DOHH2 (cell line): ENCODE data around the gene CDHR3.

Source experiments
- H3F3A ChIP-seq: fragments of 200-600 bp; sonication (generic), shearing (Covaris generic); 2 replicates; pipeline ENCODE4 v1.6.0; 2016; ENCODE audit warnings: antibody characterized with exemption, mild to moderate bottlenecking; ENCODE audit not compliant: control insufficient read depth, insufficient read depth
- H3K27ac ChIP-seq: fragments of 200-600 bp; sonication (generic); 2 replicates; pipeline ENCODE4 v1.5.1; 2014; ENCODE audit warnings: low read depth, mild to moderate bottlenecking, low read length, moderate library complexity
- H3K27me3 ChIP-seq: fragments of 200-600 bp; sonication (generic); 2 replicates; pipeline ENCODE4 v1.6.1; 2014; ENCODE audit warnings: mild to moderate bottlenecking, low read length, mixed read lengths; ENCODE audit not compliant: control insufficient read depth
- H3K36me3 ChIP-seq: fragments of 200-600 bp; sonication (generic); 2 replicates; pipeline ENCODE4 v1.6.1; 2014; ENCODE audit warnings: mild to moderate bottlenecking, low read length, moderate library complexity, mixed read lengths; ENCODE audit not compliant: control insufficient read depth
- H3K4me1 ChIP-seq: fragments of 200-600 bp; sonication (generic); 2 replicates; pipeline ENCODE4 v1.6.1; 2014; ENCODE audit warnings: mild to moderate bottlenecking, low read length, mixed read lengths; ENCODE audit not compliant: control insufficient read depth
- H3K4me2 ChIP-seq: fragments of 200-600 bp; sonication (generic); 2 replicates; pipeline ENCODE4 v1.6.0; 2014; ENCODE audit warnings: mild to moderate bottlenecking, low read length, moderate library complexity
- H3K4me3 ChIP-seq: fragments of 200-600 bp; sonication (generic); 2 replicates; pipeline ENCODE4 v1.5.1; 2014; ENCODE audit warnings: mild to moderate bottlenecking, low read length, mixed read lengths
- H3K79me2 ChIP-seq: fragments of 200-600 bp; sonication (generic); 2 replicates; pipeline ENCODE4 v1.6.1; 2014; ENCODE audit warnings: mild to moderate bottlenecking, low read length, mixed read lengths; ENCODE audit not compliant: control insufficient read depth
- H3K9me2 ChIP-seq: fragments of 200-600 bp; sonication (generic); replicated peaks from 2 replicates; pipeline ENCODE4 v1.6.1; 2014; ENCODE audit warnings: mild to moderate bottlenecking, low read length, mixed read lengths; ENCODE audit not compliant: control insufficient read depth
- H3K9me3 ChIP-seq: fragments of 200-600 bp; sonication (generic); 2 replicates; pipeline ENCODE4 v1.6.1; 2014; ENCODE audit warnings: antibody characterized with exemption, low read length, mixed read lengths; ENCODE audit not compliant: control insufficient read depth, insufficient read depth
- H4K20me1 ChIP-seq: fragments of 200-600 bp; sonication (generic); 2 replicates; pipeline ENCODE4 v1.6.0; 2014; ENCODE audit warnings: low read depth, mild to moderate bottlenecking, antibody characterized with exemption, low read length, moderate library complexity; ENCODE audit not compliant: control insufficient read depth, insufficient read depth
- CTCF ChIP-seq: fragments of 200-600 bp; sonication (generic); IDR thresholded peaks from one replicate; pipeline ENCODE4 v1.5.1; 2014; ENCODE audit warnings: antibody characterized with exemption, mild to moderate bottlenecking, low read depth, low read length; ENCODE audit not compliant: poor library complexity, severe bottlenecking
- EZH2phosphoT487 ChIP-seq: fragments of 200-600 bp; sonication (generic); IDR thresholded peaks from 2 replicates; pipeline ENCODE4 v1.6.1; 2017; ENCODE audit warnings: borderline replicate concordance, mild to moderate bottlenecking, antibody characterized with exemption, low read length, moderate library complexity, mixed read lengths

The CDHR3 gene

GRCh38 chr7:105935250-105935649, 27.8 kb upstream of the CDHR3 start:
- Histone ChIP-seq H4K20me1 (no peaks in the 10 kb centered on the region), H3K9me2 (no peaks in the 10 kb centered on the region), H3K4me1 (peaks cover 4% of the 10 kb centered on the region; the same call in 1 of the 2 replicates), H3K4me3 (no peak overlapping the region), H3K27me3 (peaks cover 8% of the 10 kb centered on the region; the same call in 1 of the 2 replicates), H3K4me2 (no peak overlapping the region), H3F3A (no peaks in the 10 kb centered on the region), H3K79me2 (no peaks in the 10 kb centered on the region), H3K27ac (no peak overlapping the region), H3K36me3 (no peaks in the 10 kb centered on the region), H3K9me3 (no peaks in the 10 kb centered on the region)
- TF ChIP-seq CTCF (no peak), EZH2phosphoT487 (no peak)

- no peaks in the 10 kb centered on the region for H3K79me2 ChIP-seq
- H3F3A ChIP-seq, result no peaks in the 10 kb centered on the region
- no peaks in the 10 kb centered on the region for H3K4me1 ChIP-seq
- TF ChIP-seq CTCF, result no peak
- TF ChIP-seq EZH2phosphoT487, result no peak
- H3K4me2 ChIP-seq, result no peak overlapping the region
- no peaks in the 10 kb centered on the region for H3K9me2 ChIP-seq
- no peaks in the 10 kb centered on the region for H4K20me1 ChIP-seq
- H3K27me3 ChIP-seq, result no peaks in the 10 kb centered on the region; the same call in 1 of the 2 replicates
- no peaks in the 10 kb centered on the region for H3K36me3 ChIP-seq
- no peak overlapping the region for H3K27ac ChIP-seq
- H3K9me3 ChIP-seq, result no peaks in the 10 kb centered on the region
- H3K4me3 ChIP-seq, result no peak overlapping the region
Observed at GRCh38 chr7:105937411-105937810, 25.7 kb upstream of the CDHR3 start.

- no peaks in the 10 kb centered on the region for H3K36me3 ChIP-seq
- no peak overlapping the region for H3K4me2 ChIP-seq
- H3K9me2 ChIP-seq, result no peaks in the 10 kb centered on the region
- H3K27ac ChIP-seq, result no peak overlapping the region
- H3F3A ChIP-seq, result no peaks in the 10 kb centered on the region
- no peaks in the 10 kb centered on the region for H3K9me3 ChIP-seq
- H3K79me2 ChIP-seq, result no peaks in the 10 kb centered on the region
- TF ChIP-seq EZH2phosphoT487 (no peak), CTCF (no peak)
- no peak overlapping the region for H3K4me3 ChIP-seq
- no peaks in the 10 kb centered on the region for H4K20me1 ChIP-seq
- no peaks in the 10 kb centered on the region; the same call in 1 of the 2 replicates for H3K27me3 ChIP-seq
- H3K4me1 ChIP-seq, result no peaks in the 10 kb centered on the region
Observed at GRCh38 chr7:105940109-105940508, 23.0 kb upstream of the CDHR3 start.
